HG03039 (cell line): ENCODE data around the gene CEP112.
A peak's percentile ranks its signal among the peaks of the same experiment; 100 is the strongest.

ENCODE experiments used
- ATAC-seq: cut with Tn5 transposase; IDR thresholded peaks from one replicate; pipeline ENCODE4 v1.9.1; 2021; ENCODE audit warnings: mild to moderate bottlenecking, moderate library complexity; ENCODE audit not compliant: unreplicated experiment

CEP112 gene

DNA sequence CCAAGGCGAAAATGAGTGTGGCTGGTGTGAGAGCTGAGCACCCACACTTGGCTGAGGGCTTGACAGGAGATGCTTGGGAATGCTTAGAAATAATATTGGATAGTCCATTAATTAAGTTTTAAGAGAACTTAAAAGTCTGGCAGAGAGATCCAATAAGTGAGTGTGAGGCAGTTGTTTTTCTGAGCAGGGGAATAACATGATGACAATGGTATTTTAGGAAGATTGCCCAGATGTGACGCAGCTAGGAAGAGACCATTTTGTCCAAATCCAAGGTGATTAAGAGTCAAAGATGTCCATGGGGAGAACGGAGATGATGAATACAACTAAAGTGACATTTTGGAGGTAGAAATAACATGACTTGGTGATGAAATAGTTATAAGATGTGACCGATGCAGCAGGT, 527.7 kb downstream of the CEP112 start:
- ATAC-seq, result no peak

DNA sequence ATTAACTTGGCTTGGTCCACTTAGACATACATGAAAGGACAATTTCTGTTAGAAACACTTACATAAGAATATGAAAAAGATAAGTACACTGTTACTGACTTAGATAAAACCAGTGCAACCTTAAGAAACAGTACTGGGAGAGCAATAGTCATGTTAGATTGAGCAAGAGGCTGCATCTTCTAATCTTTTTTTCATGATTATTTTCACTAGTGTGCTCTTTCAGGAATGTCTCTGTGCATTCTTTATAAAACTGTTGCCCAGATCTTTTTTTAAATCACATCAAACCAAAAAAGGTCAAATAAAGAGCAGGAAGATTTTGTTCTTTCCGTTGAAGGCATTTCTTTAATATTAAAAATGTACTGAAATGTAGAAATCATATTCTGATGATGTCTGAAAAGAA, 529.7 kb downstream of the CEP112 start:
- no peak for ATAC-seq

DNA sequence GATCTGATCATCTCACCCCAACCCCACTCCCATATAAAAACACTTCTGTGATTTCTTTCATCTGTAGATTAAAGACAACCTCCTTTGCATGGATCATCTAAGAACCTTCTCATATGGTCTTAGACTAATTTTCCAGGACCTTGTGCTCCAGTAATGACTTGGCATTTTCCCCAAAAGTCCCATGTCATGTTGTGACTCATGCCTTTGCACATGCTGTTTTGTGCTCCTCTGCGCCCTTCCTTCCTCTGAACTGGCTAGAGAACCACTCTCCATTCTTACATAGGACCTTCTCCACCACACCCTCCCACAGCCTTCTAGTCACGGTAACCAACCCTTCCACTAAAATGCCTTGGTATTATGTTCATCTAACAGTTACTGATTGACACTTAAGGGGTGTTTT, 531.0 kb downstream of the CEP112 start:
- ATAC-seq, result no peak

DNA sequence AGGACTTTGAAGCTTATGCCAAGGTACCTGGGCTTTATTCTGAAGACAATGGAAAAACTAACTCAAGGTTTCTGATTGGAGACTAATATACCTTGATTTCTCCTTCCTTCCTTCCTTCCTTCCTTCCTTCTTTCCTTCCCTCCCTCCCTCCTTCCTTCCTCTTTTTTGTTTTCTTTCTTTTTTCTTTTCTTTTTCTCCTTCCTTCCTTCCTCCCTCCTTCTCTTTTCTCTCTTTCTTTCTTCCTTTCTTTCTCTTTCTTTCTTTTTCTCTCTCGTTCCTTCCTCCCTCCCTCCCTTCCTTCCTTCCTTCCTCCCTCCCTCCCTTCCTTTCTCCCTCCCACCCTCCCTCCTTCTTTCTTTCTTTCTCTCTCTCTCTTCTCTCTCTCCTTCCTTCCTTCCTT, 531.9 kb downstream of the CEP112 start:
- no peak for ATAC-seq

DNA sequence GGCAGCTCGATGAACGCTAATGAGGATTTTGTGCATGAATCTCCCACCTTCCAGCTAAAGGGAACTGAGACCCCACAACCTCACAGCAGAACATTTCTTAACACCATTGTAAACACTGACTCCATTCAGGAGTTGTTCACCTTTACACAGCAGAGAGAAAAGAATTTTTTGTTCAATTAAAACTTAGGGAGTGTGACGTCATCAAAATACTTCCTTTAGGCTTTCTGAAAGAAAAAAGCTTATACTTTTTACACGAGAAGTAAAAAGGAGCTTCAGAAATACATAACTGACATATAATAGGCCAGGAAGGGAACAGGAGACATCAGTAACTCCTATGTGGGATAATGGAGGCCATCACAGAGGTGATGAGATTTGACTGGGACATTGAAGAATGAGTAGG, 532.4 kb downstream of the CEP112 start:
- no peak for ATAC-seq

DNA sequence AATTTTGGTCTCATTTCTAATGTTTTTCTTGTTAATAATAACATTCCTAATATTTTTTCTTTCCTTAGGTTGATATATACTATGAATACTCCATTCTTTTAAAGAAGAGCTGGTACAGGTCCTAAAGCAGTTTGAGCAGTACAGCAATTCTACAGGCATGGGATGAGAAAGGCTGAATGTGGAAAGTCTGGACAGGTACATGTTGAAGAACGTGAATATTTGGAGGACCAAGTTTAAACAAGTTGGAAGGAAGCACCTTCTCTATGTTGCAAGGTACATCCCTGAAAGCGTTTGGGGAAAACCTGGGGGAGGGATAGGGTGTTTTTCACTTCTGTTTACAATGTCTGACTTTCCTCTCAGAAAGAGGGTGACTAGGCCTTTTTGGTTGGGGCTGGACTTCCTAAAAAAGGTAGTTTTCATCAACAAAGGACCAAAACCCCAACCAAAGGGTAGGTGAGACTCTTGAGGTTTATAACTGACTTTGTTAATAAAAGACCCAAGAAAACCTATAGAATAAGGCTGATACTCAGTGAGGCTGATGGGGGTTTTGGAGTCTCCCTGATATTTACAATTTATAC, 534.6 kb downstream of the CEP112 start:
- ATAC-seq, result no peak

DNA sequence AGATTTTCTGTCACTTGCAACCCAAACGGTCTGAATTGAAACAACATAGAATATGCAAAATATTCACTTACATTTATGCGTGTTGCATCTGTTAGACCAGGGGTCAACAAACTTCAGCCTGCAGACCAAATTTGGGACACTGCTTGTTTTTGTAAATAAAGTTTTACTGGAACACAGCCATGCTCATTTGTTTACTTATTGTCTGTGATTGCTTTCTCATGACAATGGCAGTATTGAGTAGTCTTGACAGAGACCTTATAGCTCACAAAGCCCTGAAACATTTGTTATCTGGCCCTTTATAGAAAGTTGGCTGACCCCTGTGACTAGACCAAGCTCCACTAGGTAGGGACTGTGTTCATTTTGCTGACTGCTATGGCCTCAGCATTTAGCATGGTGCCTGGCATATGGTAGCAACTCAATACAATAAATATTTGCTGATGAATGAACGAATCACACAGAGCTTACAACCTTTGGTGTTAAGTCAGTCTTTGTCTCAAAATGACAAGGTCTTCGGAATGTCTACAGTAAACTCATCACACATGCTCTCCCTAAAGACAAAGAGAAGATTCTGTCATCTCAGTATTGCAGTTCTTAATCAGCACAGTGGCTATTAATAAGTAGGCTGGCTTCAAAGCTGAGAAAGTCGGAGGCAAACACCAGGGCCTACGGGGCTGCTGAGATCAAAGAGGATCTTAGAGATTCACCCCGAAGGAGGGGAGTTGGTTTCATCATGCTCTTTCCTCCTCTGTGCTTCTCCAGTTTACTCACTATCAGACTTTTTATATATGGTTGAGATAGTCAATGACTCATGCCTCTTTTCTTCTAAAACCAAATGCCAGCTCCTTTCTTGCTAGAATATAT, 535.3 kb downstream of the CEP112 start:
- ATAC-seq, result peak; percentile 58

DNA sequence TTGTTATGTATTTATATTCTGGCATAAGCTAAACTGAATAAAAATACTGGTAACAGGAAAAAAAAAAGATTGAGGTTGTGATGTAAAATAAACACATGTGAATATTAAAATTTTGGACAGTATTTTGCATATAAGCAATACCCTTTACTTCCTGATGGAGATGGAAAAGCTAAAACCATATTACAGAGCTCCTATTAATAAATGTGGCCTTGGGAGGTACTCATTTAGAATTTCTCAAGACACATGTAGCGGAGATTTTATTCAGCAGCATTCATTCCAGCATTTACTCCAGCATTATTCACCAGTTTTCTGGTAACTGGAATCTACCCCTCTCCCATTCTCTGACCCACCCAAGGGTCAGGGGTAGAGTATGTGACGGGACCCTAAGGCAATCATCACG, 536.2 kb downstream of the CEP112 start:
- ATAC-seq, result no peak

DNA sequence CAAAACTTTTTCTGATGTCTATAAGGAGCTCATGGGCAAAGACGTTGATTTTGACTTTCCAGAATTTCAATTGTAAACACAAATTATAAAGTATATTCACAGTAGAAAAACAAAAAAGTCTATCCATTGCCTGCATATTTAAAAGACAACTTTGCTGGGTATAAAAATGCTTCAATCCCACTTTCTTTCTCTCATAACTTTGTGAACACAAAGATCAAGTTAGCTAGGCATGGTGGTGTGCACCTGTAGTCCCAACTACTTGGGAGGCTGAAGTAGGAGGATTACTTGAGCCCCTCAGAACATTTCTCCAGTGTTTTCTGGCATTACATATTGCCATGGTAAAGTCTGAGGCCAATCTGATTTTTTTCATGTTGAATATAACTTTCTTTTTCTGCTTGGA, 547.4 kb downstream of the CEP112 start:
- ATAC-seq, result no peak

DNA sequence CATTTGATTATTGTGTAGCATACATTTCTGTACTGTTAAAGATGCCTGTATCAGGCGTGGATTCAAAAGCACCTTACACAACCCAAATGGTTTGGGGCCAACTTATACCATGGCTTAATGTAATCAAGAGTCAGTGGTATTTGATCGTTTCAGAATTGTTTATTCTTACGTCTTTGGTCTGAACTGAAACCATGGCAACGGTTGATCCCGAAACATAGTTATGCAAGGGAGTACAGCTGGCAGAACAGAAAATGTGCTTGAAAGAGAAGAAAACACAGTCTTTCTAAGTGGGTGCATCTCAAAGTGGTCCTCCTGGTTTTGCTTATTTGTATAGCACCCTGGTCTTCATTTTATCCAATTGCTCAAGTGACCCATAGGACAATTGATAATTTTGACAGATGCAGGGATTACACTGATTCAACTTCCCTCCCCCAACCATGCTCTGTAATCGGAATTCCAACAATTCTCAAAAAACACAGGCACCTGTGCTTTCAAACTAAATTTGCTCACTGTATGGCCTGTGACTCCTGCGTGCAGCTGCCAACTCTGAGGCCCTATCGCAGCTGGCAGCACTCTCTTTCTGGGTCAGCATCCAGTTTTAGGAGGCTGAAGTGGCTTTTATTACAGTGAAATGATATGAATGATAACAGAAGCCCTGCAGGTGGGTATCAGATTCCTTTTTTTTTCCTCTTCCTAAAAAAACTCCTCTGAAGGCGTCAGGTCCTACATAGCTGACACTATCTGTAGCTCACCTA, 553.5 kb downstream of the CEP112 start:
- ATAC-seq, result no peak

DNA sequence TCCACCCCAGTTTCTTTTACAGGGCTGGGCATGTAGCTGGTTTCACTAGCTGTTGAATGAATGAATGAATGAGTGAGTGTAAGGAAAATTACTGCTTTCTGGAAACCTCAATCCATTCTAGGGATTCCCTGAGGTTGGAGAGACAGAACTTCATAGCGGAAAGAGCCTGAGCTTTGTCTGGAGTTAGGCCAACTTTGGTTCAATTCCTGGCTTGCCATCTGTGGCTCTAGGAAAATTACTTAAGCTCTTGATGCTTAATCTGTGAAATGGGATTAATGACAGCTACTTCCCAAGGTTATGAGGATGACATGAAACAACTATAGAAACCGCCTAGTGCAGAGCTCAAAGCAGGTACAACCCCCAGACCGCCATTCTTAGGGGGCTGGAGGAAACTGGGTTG, 554.1 kb downstream of the CEP112 start:
- no peak for ATAC-seq

DNA sequence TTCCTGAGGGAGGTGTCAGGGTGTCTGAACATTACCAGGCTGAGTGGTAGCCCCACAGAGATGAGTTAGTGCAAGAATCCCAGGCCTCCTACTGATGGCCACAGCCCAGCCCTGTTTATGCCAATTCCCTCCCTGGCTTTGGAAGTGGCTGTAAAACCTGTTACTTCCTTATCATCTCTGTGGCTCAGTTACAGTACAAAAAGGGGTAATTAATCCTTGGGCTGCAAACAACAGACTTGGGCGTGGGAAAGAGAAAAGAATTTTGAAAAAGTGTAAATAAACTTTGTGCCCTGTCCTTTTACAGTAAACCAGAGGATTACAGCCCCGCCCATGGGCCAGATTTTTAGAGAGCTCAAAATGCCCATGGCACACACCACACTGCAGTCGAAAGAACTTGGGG, 557.4 kb downstream of the CEP112 start:
- ATAC-seq, result no peak

DNA sequence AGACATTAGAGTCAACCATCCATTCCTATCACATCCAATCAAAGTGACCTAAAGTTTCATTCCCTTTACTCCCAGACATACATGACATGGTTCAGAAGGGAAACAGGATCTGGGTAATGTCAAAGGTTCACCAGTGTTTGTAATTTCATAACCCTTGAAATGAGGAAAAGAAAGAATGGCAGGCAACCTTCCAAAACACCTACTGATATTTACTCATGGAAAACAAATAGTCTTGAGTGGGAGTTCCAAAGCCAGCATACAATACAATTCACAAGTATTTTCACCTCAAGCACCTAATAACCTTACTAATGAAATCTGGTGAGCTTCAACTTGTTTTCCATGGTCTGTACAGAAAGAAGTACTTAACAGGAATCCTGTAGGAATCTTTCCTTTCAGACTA, 557.9 kb downstream of the CEP112 start:
- ATAC-seq, result no peak

DNA sequence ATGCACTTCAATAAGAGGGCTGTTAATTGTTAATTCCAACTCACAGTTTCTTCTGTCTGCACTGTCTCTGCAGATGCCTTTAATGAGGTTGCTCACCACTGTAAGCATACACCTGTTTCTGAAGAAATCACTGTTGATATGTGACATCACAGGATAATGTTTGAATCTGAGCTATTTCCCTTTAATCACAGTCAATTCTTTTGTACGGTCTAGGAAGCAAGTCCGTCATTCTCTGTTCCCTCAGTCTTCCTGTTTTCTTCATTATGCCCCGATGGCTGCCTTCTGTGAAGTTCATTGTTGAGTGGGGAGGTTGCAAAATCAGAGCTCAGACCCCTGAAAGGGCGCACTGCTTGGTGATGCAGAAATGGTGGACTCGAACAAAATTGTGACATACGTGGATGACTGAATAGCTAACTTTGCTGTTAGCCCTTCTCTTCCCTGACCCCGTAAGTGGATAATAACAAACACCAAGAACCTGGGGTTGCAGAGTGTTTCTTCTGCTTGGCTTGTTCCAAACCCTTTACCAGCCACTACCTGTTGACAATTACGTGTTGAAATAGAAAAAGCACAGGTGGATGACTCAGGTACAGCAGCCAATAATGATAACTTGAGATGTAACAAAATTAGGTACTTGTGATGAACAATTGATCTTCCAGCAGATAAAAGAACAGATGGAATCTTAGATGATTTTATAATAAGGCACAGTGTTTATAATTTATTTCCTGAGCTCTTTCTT, 558.6 kb downstream of the CEP112 start:
- no peak for ATAC-seq

DNA sequence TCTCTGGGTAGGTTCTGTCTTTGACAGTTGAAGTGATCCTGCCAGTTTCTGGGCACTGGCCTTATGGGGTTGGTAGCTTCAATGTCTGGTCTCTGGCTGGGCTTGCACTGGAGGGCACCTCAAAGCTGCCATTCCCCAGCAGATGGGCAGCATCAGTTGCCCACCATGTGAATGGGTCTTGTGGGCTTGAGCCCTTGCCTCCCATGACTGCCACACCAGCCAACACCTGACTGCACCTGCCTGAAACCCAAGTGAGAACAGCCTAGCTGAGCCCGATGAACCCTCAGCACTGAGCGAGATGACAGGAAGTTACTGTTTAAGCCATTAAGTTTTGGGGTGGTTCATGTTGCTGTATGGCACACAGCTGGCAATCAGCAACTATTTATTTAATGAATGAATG, 561.4 kb downstream of the CEP112 start:
- no peak for ATAC-seq

DNA sequence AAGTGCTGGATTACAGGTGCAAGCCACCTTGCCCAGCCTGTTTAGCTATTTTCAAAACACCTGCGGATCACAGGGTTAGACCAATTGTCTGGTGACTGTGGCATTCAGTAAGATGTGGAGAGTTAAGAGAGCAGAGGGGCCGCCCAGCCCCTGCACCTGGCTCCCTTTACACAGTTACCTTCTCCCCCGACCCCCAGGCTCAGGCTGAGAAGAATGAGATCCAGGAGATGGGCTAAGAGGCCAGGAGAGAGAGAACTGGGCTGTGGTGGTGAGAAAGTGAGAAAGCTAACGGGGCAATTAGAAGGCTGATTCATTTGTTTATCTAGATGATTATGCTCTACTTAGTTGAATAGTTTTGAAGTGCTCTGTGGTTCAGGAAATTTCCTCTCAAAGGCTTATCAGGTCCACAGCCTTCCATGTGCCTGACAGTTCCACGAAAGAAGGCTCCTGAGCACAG, 562.7 kb downstream of the CEP112 start:
- no peak for ATAC-seq

DNA sequence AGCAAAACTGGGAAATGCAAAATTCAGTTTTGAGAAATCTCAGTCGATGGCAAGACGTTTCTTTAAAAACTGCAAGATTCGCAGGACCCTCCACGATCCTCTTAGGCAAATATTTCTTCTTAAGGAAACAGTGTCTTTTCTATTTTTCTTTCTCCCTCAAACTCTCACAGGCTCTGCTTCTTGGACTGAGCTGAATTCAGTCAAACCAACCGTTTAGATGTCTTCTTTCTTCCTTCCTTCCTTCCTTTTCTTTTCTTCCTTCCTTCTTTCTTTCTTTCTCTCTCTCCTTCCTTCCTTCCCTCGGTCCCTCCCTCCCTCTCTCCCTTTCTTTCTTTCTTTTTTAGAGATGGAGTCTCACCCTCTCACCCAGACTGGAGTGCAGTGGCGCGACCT, 563.3 kb downstream of the CEP112 start:
- no peak for ATAC-seq

DNA sequence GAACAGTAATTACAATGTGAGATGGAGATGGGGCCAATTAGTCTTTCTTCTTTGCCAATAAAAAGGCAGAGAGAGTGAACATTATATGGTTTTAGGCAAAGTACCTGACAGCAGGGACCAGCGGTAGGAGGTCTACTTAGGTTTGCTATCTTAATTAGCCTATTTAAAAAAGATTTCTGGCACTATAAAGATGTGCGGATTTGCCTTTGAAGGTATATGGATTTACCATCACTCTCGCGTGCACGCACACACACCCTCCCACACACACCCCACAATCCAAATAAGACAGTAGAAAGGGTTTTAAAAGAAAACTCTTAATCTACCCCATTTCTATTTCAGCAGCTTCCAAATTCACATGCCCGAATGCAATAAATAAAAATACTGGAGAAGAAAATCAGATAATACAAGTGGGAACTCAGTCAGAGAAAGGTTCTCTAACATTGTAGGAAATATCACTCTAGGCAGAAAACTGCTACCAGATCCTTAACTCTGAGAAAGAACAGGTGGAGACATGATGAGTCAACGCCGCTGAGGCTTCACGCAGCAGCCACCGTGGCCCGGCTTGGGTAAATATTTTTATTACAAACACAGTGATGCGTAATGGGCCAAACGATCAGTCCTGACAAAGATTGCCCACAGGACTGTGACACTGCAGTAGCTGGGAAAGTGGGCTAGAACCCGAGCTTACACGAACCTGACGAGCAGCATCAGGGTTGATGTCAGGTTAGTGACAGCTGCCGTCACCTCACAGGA, 563.9 kb downstream of the CEP112 start:
- no peak for ATAC-seq

DNA sequence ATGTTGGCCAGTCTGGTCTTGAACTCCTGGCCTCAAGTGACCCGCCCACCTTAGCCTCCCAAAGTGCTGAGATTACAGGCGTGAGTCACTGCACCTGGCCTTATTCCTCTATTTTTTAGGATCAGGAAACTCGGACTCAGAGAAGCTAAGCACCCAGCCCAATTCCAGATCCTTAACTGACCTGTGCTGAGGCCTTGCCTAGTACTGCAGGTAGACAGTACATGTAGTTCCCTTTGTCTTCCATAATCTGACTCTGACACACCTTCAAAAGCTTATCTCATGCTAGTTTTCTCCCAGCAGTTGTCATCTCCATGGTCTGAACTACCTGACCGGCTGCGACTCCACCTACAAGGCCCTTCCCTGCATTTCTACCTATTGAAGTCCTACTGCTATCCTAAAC, 564.8 kb downstream of the CEP112 start:
- no peak for ATAC-seq

DNA sequence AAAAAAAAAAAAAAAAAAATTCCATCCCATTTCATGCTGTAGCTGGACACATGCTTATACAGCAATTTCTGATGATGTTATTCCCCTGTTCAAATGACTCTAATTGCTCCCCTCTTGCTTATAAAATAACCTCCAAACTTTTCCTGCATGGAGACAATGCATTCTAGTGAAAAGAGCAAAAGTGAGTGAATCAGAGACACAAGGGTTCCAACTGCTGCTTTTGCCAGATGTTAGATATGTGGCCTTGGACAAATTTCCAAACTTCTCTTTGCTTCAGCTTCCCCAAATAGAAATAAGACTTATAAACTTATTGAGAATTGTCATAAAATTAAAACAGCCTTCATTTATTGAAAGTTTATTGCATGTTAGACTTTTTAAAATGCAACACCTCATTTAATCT, 565.5 kb downstream of the CEP112 start:
- no peak for ATAC-seq

DNA sequence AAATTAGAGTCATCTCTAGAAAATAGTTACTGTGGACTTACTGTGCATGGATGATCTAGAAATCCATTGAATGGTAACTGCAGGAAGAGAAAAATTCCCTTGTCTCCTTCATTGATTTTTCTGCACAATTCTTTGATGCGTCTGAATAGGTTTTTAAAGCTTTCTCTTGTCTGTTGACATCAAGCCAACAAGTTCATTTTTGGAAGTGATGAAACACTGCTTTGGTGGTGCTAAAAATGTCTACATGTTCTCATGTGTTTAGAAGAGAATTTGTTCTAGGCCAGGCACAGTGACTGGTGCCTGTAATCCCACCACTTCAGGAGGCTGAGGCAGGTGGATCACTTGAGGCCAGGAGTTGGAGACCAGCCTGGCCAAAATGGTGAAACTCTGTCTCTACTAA, 573.4 kb downstream of the CEP112 start:
- no peak for ATAC-seq
